Liver (tissue), 3 donors: ENCODE data around the gene SSTR1.

Experiments used
- EGR1 ChIP-seq, 2 donors: IDR thresholded peaks; 2 replicates each; pipeline ENCODE4 v1.6.1; 2016 to 2018; ENCODE audit warnings: antibody characterized with exemption in 2 of 2, low read depth in 2 of 2
- TAF1 ChIP-seq: conservative IDR thresholded peaks from 2 replicates; pipeline ENCODE4 v1.6.1; 2016; ENCODE audit warnings: antibody characterized with exemption, mild to moderate bottlenecking
- TF ChIP-seq, protein P1 (sequence below): fragments of 150-350 bp; IDR thresholded peaks from 2 replicates; pipeline ENCODE4 v1.5.1; 2017; ENCODE audit warnings: improper control_type of control experiment, low read depth, low read length; ENCODE audit not compliant: missing input control
- TF ChIP-seq, protein P2 (sequence below): IDR thresholded peaks from 2 replicates; pipeline ENCODE4 v1.6.1; 2016; ENCODE audit warnings: antibody characterized with exemption
- TF ChIP-seq, protein P3 (sequence below): IDR thresholded peaks from 2 replicates; pipeline ENCODE4 v1.6.1; 2016; ENCODE audit warnings: antibody characterized with exemption
- donor health status: healthy.
- donor health status: healthy.

DNA sequence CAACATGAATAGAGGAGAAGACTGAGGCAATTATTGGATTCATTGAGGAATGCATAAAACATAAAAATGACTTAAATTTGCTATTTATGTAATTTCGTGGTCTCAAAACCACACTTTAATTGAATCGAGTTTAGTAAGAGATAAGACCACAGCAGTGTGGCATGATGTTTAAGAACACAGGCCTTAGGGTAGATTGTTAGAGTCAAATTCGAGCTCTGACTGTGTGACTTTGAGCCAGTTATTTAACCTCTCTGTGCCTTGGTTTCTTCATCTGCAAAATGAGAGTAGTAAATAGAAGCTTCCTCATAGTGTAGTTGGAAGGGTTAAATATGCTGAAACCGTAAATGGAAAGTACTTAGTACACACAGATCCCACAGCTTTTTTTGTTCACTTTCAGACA lies 9.3 kb upstream of the SSTR1 start:
- TF ChIP-seq, protein P1, sequence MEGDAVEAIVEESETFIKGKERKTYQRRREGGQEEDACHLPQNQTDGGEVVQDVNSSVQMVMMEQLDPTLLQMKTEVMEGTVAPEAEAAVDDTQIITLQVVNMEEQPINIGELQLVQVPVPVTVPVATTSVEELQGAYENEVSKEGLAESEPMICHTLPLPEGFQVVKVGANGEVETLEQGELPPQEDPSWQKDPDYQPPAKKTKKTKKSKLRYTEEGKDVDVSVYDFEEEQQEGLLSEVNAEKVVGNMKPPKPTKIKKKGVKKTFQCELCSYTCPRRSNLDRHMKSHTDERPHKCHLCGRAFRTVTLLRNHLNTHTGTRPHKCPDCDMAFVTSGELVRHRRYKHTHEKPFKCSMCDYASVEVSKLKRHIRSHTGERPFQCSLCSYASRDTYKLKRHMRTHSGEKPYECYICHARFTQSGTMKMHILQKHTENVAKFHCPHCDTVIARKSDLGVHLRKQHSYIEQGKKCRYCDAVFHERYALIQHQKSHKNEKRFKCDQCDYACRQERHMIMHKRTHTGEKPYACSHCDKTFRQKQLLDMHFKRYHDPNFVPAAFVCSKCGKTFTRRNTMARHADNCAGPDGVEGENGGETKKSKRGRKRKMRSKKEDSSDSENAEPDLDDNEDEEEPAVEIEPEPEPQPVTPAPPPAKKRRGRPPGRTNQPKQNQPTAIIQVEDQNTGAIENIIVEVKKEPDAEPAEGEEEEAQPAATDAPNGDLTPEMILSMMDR: no peak
- TF ChIP-seq TAF1: no peak
- TF ChIP-seq EGR1 (IDR thresholded peaks at IDR 0.05; ENCODE audit: low read depth in 2 of 2): no peak
- TF ChIP-seq, protein P2, sequence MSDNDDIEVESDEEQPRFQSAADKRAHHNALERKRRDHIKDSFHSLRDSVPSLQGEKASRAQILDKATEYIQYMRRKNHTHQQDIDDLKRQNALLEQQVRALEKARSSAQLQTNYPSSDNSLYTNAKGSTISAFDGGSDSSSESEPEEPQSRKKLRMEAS: no peak
- TF ChIP-seq, protein P3, sequence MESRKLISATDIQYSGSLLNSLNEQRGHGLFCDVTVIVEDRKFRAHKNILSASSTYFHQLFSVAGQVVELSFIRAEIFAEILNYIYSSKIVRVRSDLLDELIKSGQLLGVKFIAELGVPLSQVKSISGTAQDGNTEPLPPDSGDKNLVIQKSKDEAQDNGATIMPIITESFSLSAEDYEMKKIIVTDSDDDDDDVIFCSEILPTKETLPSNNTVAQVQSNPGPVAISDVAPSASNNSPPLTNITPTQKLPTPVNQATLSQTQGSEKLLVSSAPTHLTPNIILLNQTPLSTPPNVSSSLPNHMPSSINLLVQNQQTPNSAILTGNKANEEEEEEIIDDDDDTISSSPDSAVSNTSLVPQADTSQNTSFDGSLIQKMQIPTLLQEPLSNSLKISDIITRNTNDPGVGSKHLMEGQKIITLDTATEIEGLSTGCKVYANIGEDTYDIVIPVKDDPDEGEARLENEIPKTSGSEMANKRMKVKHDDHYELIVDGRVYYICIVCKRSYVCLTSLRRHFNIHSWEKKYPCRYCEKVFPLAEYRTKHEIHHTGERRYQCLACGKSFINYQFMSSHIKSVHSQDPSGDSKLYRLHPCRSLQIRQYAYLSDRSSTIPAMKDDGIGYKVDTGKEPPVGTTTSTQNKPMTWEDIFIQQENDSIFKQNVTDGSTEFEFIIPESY: no peak
